PC-9 (cell line): Measurements from ENCODE around the gene BRIX1. TPM values are rescaled to one million over a fixed set of nuclear protein-coding genes. Genes with fewer than 3 reads are reported as not detected.

ENCODE experiments used
- BruUV-seq: library from RNA; stranded (reverse); fragments of 400-500 nt; replicated peaks from 2 replicates; lab custom pipeline; 2021; lab: Mats Ljungman, UMichigan
- CTCF ChIA-PET: fragments of 300-600 bp; sonication (Branson Sonifier 250); formaldehyde crosslinking; loops from one replicate; lab custom pipeline; 2022; ENCODE audit warnings: antibody characterized with exemption; lab: Charles Lee
- POLR2A ChIA-PET: fragments of 300-600 bp; sonication (Branson Sonifier 250); formaldehyde crosslinking; loops from one replicate; lab custom pipeline; 2022; ENCODE audit warnings: antibody characterized with exemption; ENCODE audit not compliant: unreplicated experiment; lab: Charles Lee
- DNase-seq, 2 experiments: peaks; one replicate each; pipeline versions ENCODE4 v3.0.0 to v3.0.0-alpha.2; 2015 to 2022; ENCODE audit warnings: mixed read lengths in 1 of 2
- H2AFZ ChIP-seq: fragments of 200-600 bp; sonication (generic); 2 replicates; pipeline ENCODE4 v1.8.1; 2017; ENCODE audit warnings: antibody characterized with exemption
- H3F3A ChIP-seq: fragments of 200-600 bp; sonication (generic); 2 replicates; pipeline ENCODE4 v1.8.1; 2017; ENCODE audit warnings: antibody characterized with exemption, mild to moderate bottlenecking, low read depth; ENCODE audit not compliant: insufficient read depth
- H3K27ac ChIP-seq: fragments of 200-600 bp; sonication (generic); 2 replicates; pipeline ENCODE4 v1.6.1; 2016; ENCODE audit warnings: mixed run types
- H3K27me3 ChIP-seq: fragments of 200-600 bp; sonication (generic); 2 replicates; pipeline ENCODE4 v1.6.1; 2016; ENCODE audit warnings: low read depth, mixed run types; ENCODE audit not compliant: insufficient read depth
- H3K36me3 ChIP-seq: fragments of 200-600 bp; sonication (generic); 2 replicates; pipeline ENCODE4 v1.6.1; 2016; ENCODE audit warnings: low read depth, mixed run types
- H3K4me1 ChIP-seq: fragments of 200-600 bp; sonication (generic); replicated peaks from 2 replicates; pipeline ENCODE4 v1.6.1; 2016; ENCODE audit warnings: mixed run types; ENCODE audit not compliant: insufficient read depth
- H3K4me2 ChIP-seq: fragments of 200-600 bp; sonication (generic); 2 replicates; pipeline ENCODE4 v1.6.1; 2017; ENCODE audit warnings: mixed run types
- H3K4me3 ChIP-seq: fragments of 200-600 bp; sonication (generic); 2 replicates; pipeline ENCODE4 v1.6.1; 2016; ENCODE audit warnings: mixed run types
- H3K79me2 ChIP-seq: fragments of 200-600 bp; sonication (generic); 2 replicates; pipeline ENCODE4 v1.6.1; 2017; ENCODE audit warnings: low read depth, mixed run types
- H3K9me2 ChIP-seq: fragments of 200-600 bp; sonication (generic); 2 replicates; pipeline ENCODE4 v1.8.1; 2017; ENCODE audit warnings: mild to moderate bottlenecking; ENCODE audit not compliant: insufficient read depth
- H3K9me3 ChIP-seq: fragments of 200-600 bp; sonication (generic); 2 replicates; pipeline ENCODE4 v1.8.1; 2016; ENCODE audit warnings: low read depth; ENCODE audit not compliant: insufficient read depth
- H4K20me1 ChIP-seq: fragments of 200-600 bp; sonication (generic); 2 replicates; pipeline ENCODE4 v1.8.1; 2017; ENCODE audit not compliant: insufficient read depth
- CTCF ChIP-seq: fragments of 200-600 bp; sonication (generic); conservative IDR thresholded peaks from 2 replicates; pipeline ENCODE4 v1.6.1; 2017; ENCODE audit warnings: mixed run types, antibody characterized with exemption, mild to moderate bottlenecking, moderate library complexity
- EZH2 ChIP-seq: fragments of 200-600 bp; sonication (generic); IDR thresholded peaks from 2 replicates; pipeline ENCODE4 v1.8.0; 2017; ENCODE audit warnings: antibody characterized with exemption, low read depth
- intact Hi-C: fragments of 100-400 bp; cut with micrococcal nuclease; formaldehyde crosslinking; loops from one replicate; pipeline ENCODE4 v1.10.0; 2022; ENCODE audit not compliant: unreplicated experiment
- total RNA-seq: library from RNA; stranded (reverse); gene quantifications from 2 replicates; pipeline ENCODE4 v1.2.3, GENCODE V29; 2021

BRIX1 gene
- total RNA-seq, 1 experiment from 2014 or later, result 73.4 TPM

DNA sequence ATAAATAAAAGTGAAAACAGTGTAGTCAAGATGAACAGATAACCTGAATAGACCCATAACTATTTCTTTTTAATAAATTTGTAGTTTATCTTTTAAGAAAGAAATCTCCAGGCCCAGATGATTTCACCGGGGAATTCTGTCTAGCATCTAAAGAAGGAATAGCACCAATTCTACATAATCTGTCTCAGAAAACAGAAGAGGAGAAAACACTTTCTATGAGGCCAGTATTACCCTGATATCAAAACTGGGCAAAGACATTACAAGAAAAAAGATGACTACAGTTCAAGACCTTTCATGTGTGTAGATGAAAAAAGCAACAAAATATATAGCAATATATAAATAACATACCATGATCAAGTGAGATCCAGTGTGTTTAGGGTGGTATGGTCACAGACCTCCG, 45.1 kb upstream of the BRIX1 start:
- no peak overlapping the region for H2AFZ ChIP-seq
- H3K36me3 ChIP-seq, result no peaks in the 10 kb centered on the region
- no peak overlapping the region for H3K4me2 ChIP-seq
- H3K27me3 ChIP-seq, result no peaks in the 10 kb centered on the region
- CTCF ChIA-PET, result no interaction called here
- no peaks in the 10 kb centered on the region for H4K20me1 ChIP-seq
- H3K9me2 ChIP-seq, result no peaks in the 10 kb centered on the region
- no peak for DNase-seq
- no peak overlapping the region for H3K4me3 ChIP-seq
- H3K9me3 ChIP-seq, result no peaks in the 10 kb centered on the region
- H3K79me2 ChIP-seq, result no peaks in the 10 kb centered on the region
- H3F3A ChIP-seq, result no peaks in the 10 kb centered on the region
- no peak overlapping the region for H3K27ac ChIP-seq
- H3K4me1 ChIP-seq, result 0 out of 2 replicates have a peak, but pooled peaks cover 6% of the 10 kb centered on the region
- BruUV-seq, result no TSS peak
- intact Hi-C loops, result no loop called here
- POLR2A ChIA-PET, result interaction anchor here (0.6 kb wide), 1 partner anchor 56 kb away, joined by 20 read pairs; no protein-coding TSS in a partner anchor
- no peak for TF ChIP-seq CTCF
- TF ChIP-seq EZH2, result no peak

GRCh38 chr5:34876275-34876674, 39.2 kb upstream of the BRIX1 start:
- no peaks in the 10 kb centered on the region for H4K20me1 ChIP-seq
- no peak for DNase-seq
- no peak overlapping the region for H2AFZ ChIP-seq
- H3K36me3 ChIP-seq, result no peaks in the 10 kb centered on the region
- ChIA-PET POLR2A (no interaction called here), CTCF (no interaction called here)
- intact Hi-C loops, result no loop called here
- H3K4me1 ChIP-seq, result no peaks in the 10 kb centered on the region
- no peak overlapping the region for H3K4me3 ChIP-seq
- no peak overlapping the region for H3K4me2 ChIP-seq
- H3F3A ChIP-seq, result no peaks in the 10 kb centered on the region
- no peaks in the 10 kb centered on the region for H3K9me3 ChIP-seq
- TF ChIP-seq EZH2 (no peak), CTCF (no peak)
- no peaks in the 10 kb centered on the region for H3K79me2 ChIP-seq
- H3K9me2 ChIP-seq, result no peaks in the 10 kb centered on the region
- BruUV-seq, result no TSS peak
- H3K27ac ChIP-seq, result no peak overlapping the region
- no peaks in the 10 kb centered on the region for H3K27me3 ChIP-seq

- ChIA-PET CTCF (no interaction called here), POLR2A (no interaction called here)
- no peak overlapping the region for H3K4me3 ChIP-seq
- H3K4me1 ChIP-seq, result no peaks in the 10 kb centered on the region
- H3K9me2 ChIP-seq, result no peaks in the 10 kb centered on the region; the same call in 1 of the 2 replicates
- DNase-seq, result no peak
- H3K79me2 ChIP-seq, result no peaks in the 10 kb centered on the region
- no peak overlapping the region for H3K27ac ChIP-seq
- H3K9me3 ChIP-seq, result no peaks in the 10 kb centered on the region
- intact Hi-C loops, result no loop called here
- H3F3A ChIP-seq, result no peaks in the 10 kb centered on the region
- no TSS peak for BruUV-seq
- H2AFZ ChIP-seq, result no peak overlapping the region
- no peaks in the 10 kb centered on the region for H3K36me3 ChIP-seq
- H3K4me2 ChIP-seq, result no peak overlapping the region
- H4K20me1 ChIP-seq, result no peaks in the 10 kb centered on the region
- no peaks in the 10 kb centered on the region for H3K27me3 ChIP-seq
- no peak for TF ChIP-seq CTCF
- no peak for TF ChIP-seq EZH2
Observed at GRCh38 chr5:34881246-34881645, 34.3 kb upstream of the BRIX1 start.
